Osteocyte (in vitro differentiated cells): ENCODE data around the gene APOB. TPM values are rescaled to one million over a fixed set of nuclear protein-coding genes. Genes with fewer than 3 reads are reported as not detected.

Experiments used
- DNase-seq: peaks from one replicate; pipeline ENCODE4 v3.0.0; 2021; ENCODE audit warnings: mixed read lengths; ENCODE audit not compliant: unreplicated experiment; ENCODE audit errors: extremely low spot score
- H3K27ac Mint-ChIP-seq: one replicate; pipeline ENCODE4 v1.8.0; 2021; ENCODE audit warnings: mild to moderate bottlenecking, mixed read lengths; ENCODE audit not compliant: unreplicated experiment
- H3K27me3 Mint-ChIP-seq: one replicate; pipeline ENCODE4 v1.8.0; 2021; ENCODE audit warnings: mixed read lengths; ENCODE audit not compliant: unreplicated experiment
- H3K36me3 Mint-ChIP-seq: one replicate; pipeline ENCODE4 v1.8.0; 2021; ENCODE audit warnings: mixed read lengths; ENCODE audit not compliant: unreplicated experiment
- H3K4me1 Mint-ChIP-seq: one replicate; pipeline ENCODE4 v1.8.0; 2021; ENCODE audit warnings: mixed read lengths; ENCODE audit not compliant: unreplicated experiment
- H3K4me3 Mint-ChIP-seq: one replicate; pipeline ENCODE4 v1.8.0; 2021; ENCODE audit warnings: mild to moderate bottlenecking, moderate library complexity, mixed read lengths; ENCODE audit not compliant: unreplicated experiment
- H3K9me3 Mint-ChIP-seq: one replicate; pipeline ENCODE4 v1.8.0; 2021; ENCODE audit warnings: mixed read lengths; ENCODE audit not compliant: unreplicated experiment
- CTCF ChIP-seq: fragments of 200-600 bp; sonication (generic); IDR thresholded peaks from 2 replicates; pipeline ENCODE4 v1.5.0; 2021; ENCODE audit warnings: antibody characterized with exemption, mild to moderate bottlenecking, moderate library complexity
- total RNA-seq: library from RNA; stranded (reverse); gene quantifications from 2 replicates; pipeline ENCODE4 v1.2.1, GENCODE V29; 2021

Gene APOB
- total RNA-seq, 1 donor from 2014 or later, result 0.21 TPM

- Mint-ChIP-seq H3K27ac (no peak overlapping the region), H3K9me3 (no peaks in the 10 kb centered on the region), H3K4me3 (no peak overlapping the region), H3K4me1 (no peaks in the 10 kb centered on the region), H3K27me3 (peaks cover 37% of the 10 kb centered on the region), H3K36me3 (no peaks in the 10 kb centered on the region)
- DNase-seq, result no peak
- TF ChIP-seq CTCF, result no peak
Measured at GRCh38 chr2:21024722-21025389, 19.0 kb downstream of the APOB start.

GRCh38 chr2:21024198-21024597, 19.7 kb downstream of the APOB start:
- TF ChIP-seq CTCF, result no peak
- H3K4me1 Mint-ChIP-seq, result no peaks in the 10 kb centered on the region
- DNase-seq, result no peak
- H3K4me3 Mint-ChIP-seq, result no peak overlapping the region
- no peaks in the 10 kb centered on the region for H3K36me3 Mint-ChIP-seq
- H3K27ac Mint-ChIP-seq, result no peak overlapping the region
- H3K27me3 Mint-ChIP-seq, result peaks cover 36% of the 10 kb centered on the region
- no peaks in the 10 kb centered on the region for H3K9me3 Mint-ChIP-seq

- no peak for TF ChIP-seq CTCF
- Mint-ChIP-seq H3K4me1 (no peaks in the 10 kb centered on the region), H3K36me3 (no peaks in the 10 kb centered on the region), H3K9me3 (no peaks in the 10 kb centered on the region), H3K4me3 (no peak overlapping the region), H3K27me3 (peaks cover 30% of the 10 kb centered on the region), H3K27ac (no peak overlapping the region)
- no peak for DNase-seq
Measured at GRCh38 chr2:21023419-21024181, 20.3 kb downstream of the APOB start.

- no peak overlapping the region for H3K27ac Mint-ChIP-seq
Measured at GRCh38 chr2:21022792-21023367, 21.0 kb downstream of the APOB start.

More at GRCh38 chr2:21022792-21023367, 21.0 kb downstream of the APOB start:
- peaks cover 30% of the 10 kb centered on the region for H3K27me3 Mint-ChIP-seq
- no peak for TF ChIP-seq CTCF
- H3K9me3 Mint-ChIP-seq, result no peaks in the 10 kb centered on the region
- no peak overlapping the region for H3K4me3 Mint-ChIP-seq
- H3K4me1 Mint-ChIP-seq, result peaks cover 2% of the 10 kb centered on the region
- H3K36me3 Mint-ChIP-seq, result no peaks in the 10 kb centered on the region
- DNase-seq, result no peak
